ENCODE data around the gene CHN1. TPM values are rescaled to one million over a fixed set of nuclear protein-coding genes. Genes with fewer than 3 reads are reported as not detected.

The CHN1 gene
- total RNA-seq, 1 donor from 2014 or later: 26.3 TPM

DNA sequence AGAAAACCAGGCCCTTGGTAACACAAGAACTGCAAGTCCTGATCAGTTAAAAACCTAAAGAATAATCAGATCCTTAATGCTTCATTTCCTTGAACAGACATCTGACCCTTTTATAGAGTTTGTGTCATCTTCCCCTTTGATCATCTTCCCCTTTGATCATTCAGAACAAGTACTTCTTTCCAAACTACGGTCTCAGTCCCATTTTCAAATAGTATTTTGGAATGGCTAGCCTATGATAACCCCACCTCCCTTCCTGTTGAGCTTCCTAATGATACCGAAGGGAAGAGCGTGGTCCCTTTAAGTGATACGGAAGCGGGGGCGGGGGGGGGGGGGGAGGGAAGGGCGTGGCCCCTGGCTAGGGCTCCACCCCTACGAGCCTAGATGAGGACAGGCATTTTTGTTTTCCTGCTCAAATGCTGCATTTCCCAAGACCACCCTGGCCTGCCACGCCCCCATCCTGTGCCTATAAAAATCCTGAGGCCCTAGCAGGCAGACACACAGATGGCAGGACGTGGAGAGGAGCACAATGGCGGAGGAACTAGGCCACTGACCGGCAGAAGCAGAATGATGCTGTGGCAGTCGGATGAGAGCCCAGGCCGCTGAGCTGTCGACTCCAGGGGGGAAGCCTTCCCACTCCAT lies 216.8 kb downstream of the CHN1 start:
- TF ChIP-seq, protein P1, sequence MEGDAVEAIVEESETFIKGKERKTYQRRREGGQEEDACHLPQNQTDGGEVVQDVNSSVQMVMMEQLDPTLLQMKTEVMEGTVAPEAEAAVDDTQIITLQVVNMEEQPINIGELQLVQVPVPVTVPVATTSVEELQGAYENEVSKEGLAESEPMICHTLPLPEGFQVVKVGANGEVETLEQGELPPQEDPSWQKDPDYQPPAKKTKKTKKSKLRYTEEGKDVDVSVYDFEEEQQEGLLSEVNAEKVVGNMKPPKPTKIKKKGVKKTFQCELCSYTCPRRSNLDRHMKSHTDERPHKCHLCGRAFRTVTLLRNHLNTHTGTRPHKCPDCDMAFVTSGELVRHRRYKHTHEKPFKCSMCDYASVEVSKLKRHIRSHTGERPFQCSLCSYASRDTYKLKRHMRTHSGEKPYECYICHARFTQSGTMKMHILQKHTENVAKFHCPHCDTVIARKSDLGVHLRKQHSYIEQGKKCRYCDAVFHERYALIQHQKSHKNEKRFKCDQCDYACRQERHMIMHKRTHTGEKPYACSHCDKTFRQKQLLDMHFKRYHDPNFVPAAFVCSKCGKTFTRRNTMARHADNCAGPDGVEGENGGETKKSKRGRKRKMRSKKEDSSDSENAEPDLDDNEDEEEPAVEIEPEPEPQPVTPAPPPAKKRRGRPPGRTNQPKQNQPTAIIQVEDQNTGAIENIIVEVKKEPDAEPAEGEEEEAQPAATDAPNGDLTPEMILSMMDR (IDR thresholded peaks at IDR 0.05; ENCODE audit: unreplicated experiment): no peak
- H3K9me3 Mint-ChIP-seq (ENCODE audit: unreplicated experiment): no peaks in the 10 kb centered on the region
- peaks cover 13% of the 10 kb centered on the region for H3K4me1 Mint-ChIP-seq (ENCODE audit: unreplicated experiment)
- no peak overlapping the region for H3K4me3 Mint-ChIP-seq (ENCODE audit: unreplicated experiment)
- peak overlapping the region; percentile 32 for H3K27ac Mint-ChIP-seq (ENCODE audit: unreplicated experiment)
- no peak for DNase-seq (ENCODE audit: low spot score)
- no peaks in the 10 kb centered on the region for H3K27me3 Mint-ChIP-seq (ENCODE audit: unreplicated experiment)
- H3K36me3 Mint-ChIP-seq (ENCODE audit: low read depth, unreplicated experiment): no peaks in the 10 kb centered on the region

- TF ChIP-seq, protein P1 (IDR thresholded peaks at IDR 0.05; ENCODE audit: unreplicated experiment): no peak
- Mint-ChIP-seq H3K27ac (ENCODE audit: unreplicated experiment) (no peak overlapping the region), H3K4me1 (ENCODE audit: unreplicated experiment) (peaks cover 7% of the 10 kb centered on the region), H3K4me3 (ENCODE audit: unreplicated experiment) (no peak overlapping the region), H3K27me3 (ENCODE audit: unreplicated experiment) (no peaks in the 10 kb centered on the region), H3K36me3 (ENCODE audit: low read depth, unreplicated experiment) (no peaks in the 10 kb centered on the region), H3K9me3 (ENCODE audit: unreplicated experiment) (no peaks in the 10 kb centered on the region)
- no peak for DNase-seq (ENCODE audit: low spot score)
Measured at GRCh38 chr2:174787487-174788205, 217.5 kb downstream of the CHN1 start.

GRCh38 chr2:174786066-174786725 lies 219.0 kb downstream of the CHN1 start:
- Mint-ChIP-seq H3K9me3 (ENCODE audit: unreplicated experiment) (no peaks in the 10 kb centered on the region), H3K36me3 (ENCODE audit: low read depth, unreplicated experiment) (no peaks in the 10 kb centered on the region), H3K27me3 (ENCODE audit: unreplicated experiment) (no peaks in the 10 kb centered on the region), H3K27ac (ENCODE audit: unreplicated experiment) (no peak overlapping the region), H3K4me3 (ENCODE audit: unreplicated experiment) (no peak overlapping the region), H3K4me1 (ENCODE audit: unreplicated experiment) (peaks cover 4% of the 10 kb centered on the region)
- TF ChIP-seq, protein P1 (IDR thresholded peaks at IDR 0.05; ENCODE audit: unreplicated experiment): no peak
- no peak for DNase-seq (ENCODE audit: low spot score)

DNA sequence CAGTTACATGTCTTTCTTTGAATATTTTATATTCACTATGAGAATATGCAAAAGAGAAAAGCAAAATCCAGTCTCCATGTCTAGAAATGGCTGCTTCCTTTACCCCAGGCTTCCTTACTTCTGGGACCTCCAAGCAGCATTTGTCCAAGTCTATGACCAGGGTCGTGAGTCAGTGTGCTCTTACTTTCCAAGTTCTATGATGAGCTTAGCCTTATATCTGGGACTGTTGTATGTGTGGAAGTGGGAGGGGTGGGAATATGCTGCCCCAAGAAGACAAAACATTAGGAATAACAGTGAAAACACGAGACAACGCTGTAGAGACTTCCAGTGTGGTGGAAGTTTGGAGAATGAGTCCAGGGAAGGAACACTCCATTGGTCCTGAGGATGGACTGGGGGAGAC lies 219.7 kb downstream of the CHN1 start:
- Mint-ChIP-seq H3K27me3 (ENCODE audit: unreplicated experiment) (no peaks in the 10 kb centered on the region), H3K4me3 (ENCODE audit: unreplicated experiment) (no peak overlapping the region), H3K4me1 (ENCODE audit: unreplicated experiment) (peaks cover 4% of the 10 kb centered on the region), H3K9me3 (ENCODE audit: unreplicated experiment) (no peaks in the 10 kb centered on the region), H3K36me3 (ENCODE audit: low read depth, unreplicated experiment) (no peaks in the 10 kb centered on the region), H3K27ac (ENCODE audit: unreplicated experiment) (no peak overlapping the region)
- TF ChIP-seq, protein P1 (IDR thresholded peaks at IDR 0.05; ENCODE audit: unreplicated experiment): no peak
- no peak for DNase-seq (ENCODE audit: low spot score)

- no peak overlapping the region for H3K4me3 Mint-ChIP-seq (ENCODE audit: unreplicated experiment)
- peaks cover 3% of the 10 kb centered on the region for H3K36me3 Mint-ChIP-seq (ENCODE audit: low read depth, unreplicated experiment)
- no peaks in the 10 kb centered on the region for H3K9me3 Mint-ChIP-seq (ENCODE audit: unreplicated experiment)
- H3K27ac Mint-ChIP-seq (ENCODE audit: unreplicated experiment): no peak overlapping the region
- no peaks in the 10 kb centered on the region for H3K27me3 Mint-ChIP-seq (ENCODE audit: unreplicated experiment)
- DNase-seq (ENCODE audit: low spot score): no peak
- peaks cover 2% of the 10 kb centered on the region for H3K4me1 Mint-ChIP-seq (ENCODE audit: unreplicated experiment)
- TF ChIP-seq, protein P1 (IDR thresholded peaks at IDR 0.05; ENCODE audit: unreplicated experiment): no peak
Measured at GRCh38 chr2:174784909-174785308, 220.3 kb downstream of the CHN1 start.
